ENCODE measurements around the gene RASL10B.

GRCh38 chr17:35748341-35748841, 17.0 kb downstream of the RASL10B start:
- TF ChIP-seq CTCF (IDR thresholded peaks at IDR 0.05) (no peak), EP300 (IDR thresholded peaks at IDR 0.05) (no peak), POLR2A (IDR thresholded peaks at IDR 0.05; ENCODE audit: low read depth) (no peak), POLR2AphosphoS5 (IDR thresholded peaks at IDR 0.05) (no peak)
